ENCODE results near the gene NR0B2.

DNA sequence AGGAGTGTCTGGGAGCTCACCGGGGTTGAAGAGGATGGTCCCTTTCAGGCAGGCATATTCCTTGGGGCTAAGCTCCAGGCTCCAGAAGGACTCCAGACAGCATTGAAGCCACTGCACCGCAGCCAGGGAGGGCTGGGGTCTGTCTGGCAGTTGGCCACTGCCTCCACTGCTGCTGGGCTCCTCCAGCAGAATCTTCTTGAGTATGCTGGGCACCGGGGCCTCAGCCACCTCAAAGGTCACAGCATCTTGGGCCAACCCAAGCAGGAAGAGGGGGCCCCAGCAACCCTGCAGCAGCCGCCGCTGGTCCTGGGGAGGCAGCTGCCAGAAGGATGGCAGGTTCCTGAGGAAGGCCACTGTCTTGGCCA is 404 bp downstream of the NR0B2 start:
- TF ChIP-seq, protein P1, sequence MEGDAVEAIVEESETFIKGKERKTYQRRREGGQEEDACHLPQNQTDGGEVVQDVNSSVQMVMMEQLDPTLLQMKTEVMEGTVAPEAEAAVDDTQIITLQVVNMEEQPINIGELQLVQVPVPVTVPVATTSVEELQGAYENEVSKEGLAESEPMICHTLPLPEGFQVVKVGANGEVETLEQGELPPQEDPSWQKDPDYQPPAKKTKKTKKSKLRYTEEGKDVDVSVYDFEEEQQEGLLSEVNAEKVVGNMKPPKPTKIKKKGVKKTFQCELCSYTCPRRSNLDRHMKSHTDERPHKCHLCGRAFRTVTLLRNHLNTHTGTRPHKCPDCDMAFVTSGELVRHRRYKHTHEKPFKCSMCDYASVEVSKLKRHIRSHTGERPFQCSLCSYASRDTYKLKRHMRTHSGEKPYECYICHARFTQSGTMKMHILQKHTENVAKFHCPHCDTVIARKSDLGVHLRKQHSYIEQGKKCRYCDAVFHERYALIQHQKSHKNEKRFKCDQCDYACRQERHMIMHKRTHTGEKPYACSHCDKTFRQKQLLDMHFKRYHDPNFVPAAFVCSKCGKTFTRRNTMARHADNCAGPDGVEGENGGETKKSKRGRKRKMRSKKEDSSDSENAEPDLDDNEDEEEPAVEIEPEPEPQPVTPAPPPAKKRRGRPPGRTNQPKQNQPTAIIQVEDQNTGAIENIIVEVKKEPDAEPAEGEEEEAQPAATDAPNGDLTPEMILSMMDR (IDR thresholded peaks at IDR 0.05; ENCODE audit: poor library complexity): no peak
- TF ChIP-seq EZH2 (IDR thresholded peaks at IDR 0.05; ENCODE audit: borderline replicate concordance) (no peak), EZH2phosphoT487 (IDR thresholded peaks at IDR 0.05; ENCODE audit: low read depth, severe bottlenecking, unreplicated experiment) (no peak)

Data from hepatocyte (in vitro differentiated cells).